Retinal pigment epithelial cell (primary cell): ENCODE measurements around the gene GDF7.

Experiments
- DNase-seq: peaks from one replicate; pipeline ENCODE4 v3.0.0-alpha.2; 2010; ENCODE audit warnings: low read depth
- H3K4me3 ChIP-seq: 2 replicates; pipeline ENCODE4 v1.5.1; 2011; ENCODE audit warnings: mild to moderate bottlenecking, low read length, control low read depth, moderate library complexity
- TF ChIP-seq, protein P1 (sequence below): conservative IDR thresholded peaks from 2 replicates; pipeline ENCODE4 v1.5.1; 2011; ENCODE audit warnings: low read depth, low read length, control low read depth, inconsistent platforms

Gene GDF7

DNA sequence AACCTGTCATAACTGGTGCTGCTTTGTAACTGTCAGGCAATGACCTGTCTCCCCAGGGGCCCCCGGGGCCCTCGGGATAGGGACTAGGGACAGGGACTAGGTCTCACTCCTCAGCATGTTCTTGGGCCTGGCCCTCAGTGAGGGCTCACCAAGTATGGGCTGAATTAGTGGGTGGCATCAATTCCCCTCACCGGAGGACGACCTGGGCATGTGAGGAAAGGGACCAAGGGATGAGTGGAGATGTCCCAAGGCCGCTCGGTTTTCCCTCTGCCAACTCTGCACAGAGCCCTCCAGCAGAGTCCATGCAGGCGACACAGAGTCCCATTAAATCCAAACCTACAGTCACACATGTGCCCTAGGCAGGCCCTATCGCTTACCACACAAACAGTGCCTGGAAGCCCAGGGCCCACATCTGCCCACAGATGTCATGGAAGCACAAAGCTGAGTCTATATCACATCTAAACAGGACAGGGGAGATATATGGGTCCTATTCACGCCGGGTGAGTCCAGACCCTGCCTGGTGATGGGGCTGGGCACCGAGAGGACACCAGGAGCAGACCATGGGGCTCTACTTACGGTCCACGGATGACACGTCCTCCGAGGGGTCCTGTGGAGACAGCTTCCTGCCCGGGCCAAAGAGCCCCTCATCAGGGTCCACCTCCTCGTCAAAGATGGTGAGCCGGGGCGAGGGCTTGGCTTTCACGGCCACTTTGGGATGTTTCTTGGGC, 42.6 kb upstream of the GDF7 start:
- DNase-seq: no peak
- TF ChIP-seq, protein P1, sequence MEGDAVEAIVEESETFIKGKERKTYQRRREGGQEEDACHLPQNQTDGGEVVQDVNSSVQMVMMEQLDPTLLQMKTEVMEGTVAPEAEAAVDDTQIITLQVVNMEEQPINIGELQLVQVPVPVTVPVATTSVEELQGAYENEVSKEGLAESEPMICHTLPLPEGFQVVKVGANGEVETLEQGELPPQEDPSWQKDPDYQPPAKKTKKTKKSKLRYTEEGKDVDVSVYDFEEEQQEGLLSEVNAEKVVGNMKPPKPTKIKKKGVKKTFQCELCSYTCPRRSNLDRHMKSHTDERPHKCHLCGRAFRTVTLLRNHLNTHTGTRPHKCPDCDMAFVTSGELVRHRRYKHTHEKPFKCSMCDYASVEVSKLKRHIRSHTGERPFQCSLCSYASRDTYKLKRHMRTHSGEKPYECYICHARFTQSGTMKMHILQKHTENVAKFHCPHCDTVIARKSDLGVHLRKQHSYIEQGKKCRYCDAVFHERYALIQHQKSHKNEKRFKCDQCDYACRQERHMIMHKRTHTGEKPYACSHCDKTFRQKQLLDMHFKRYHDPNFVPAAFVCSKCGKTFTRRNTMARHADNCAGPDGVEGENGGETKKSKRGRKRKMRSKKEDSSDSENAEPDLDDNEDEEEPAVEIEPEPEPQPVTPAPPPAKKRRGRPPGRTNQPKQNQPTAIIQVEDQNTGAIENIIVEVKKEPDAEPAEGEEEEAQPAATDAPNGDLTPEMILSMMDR: no peak
- no peak overlapping the region for H3K4me3 ChIP-seq

DNA sequence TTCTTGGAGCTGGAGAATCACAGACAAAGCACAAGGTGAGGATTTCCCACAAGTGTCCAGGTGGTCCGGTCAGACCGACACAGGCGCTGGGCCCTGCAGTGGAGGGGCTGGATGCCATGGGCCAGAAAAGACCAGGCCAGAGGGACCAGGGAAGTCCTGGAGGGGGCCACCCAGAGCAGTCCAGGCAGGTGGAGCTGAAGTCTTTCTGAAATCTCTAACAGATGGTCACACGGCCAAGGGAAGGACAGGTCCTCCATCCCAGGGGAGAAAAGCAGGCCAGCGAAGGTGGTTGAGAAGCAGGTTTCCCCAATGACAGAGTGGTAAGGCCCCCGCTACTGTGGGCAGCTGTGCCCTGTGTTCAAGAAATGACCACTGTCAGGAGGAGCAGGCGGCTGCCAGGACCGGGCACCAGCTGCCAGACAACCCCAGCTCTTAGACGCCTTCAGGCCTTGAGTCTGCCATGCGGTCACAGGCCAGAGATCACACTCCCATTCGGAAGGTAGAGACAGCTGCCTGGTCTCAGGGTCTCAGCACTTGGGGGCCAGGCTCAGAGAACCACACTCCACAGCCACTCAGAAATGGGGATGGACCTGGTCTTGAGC, 42.0 kb upstream of the GDF7 start:
- TF ChIP-seq, protein P1: no peak
- no peak for DNase-seq

GRCh38 chr2:20625491-20626391, 41.2 kb upstream of the GDF7 start:
- H3K4me3 ChIP-seq: no peak overlapping the region
- DNase-seq: no peak
- TF ChIP-seq, protein P1: no peak

More for the DNA sequence above, 42.0 kb upstream of the GDF7 start:
- no peak overlapping the region for H3K4me3 ChIP-seq

DNA sequence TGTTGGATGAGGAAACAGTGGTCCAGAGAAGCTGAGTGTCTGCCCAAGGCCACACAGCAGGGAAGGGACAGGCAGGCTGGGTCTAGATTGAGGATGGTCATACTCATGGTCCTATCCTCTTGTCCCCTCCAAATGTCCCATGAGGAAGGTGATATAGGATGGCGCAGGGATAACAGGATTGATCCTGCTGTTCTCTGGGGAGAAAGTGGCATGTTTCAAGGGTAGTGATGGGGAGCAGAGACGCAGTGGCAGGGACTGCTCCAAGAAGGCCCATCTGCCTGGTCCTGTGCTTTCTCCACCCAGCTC, 40.6 kb upstream of the GDF7 start:
- TF ChIP-seq, protein P1: no peak
- H3K4me3 ChIP-seq: no peak overlapping the region
- no peak for DNase-seq

- TF ChIP-seq, protein P1: no peak
- no peak overlapping the region for H3K4me3 ChIP-seq
- DNase-seq: no peak
These were observed 40.0 kb upstream of the GDF7 start for GRCh38 chr2:20626698-20627513.

GRCh38 chr2:20627712-20628380, 39.1 kb upstream of the GDF7 start:
- H3K4me3 ChIP-seq: no peak overlapping the region
- TF ChIP-seq, protein P1: no peak
- no peak for DNase-seq
